ENCODE results near the gene SSH2.

DNA sequence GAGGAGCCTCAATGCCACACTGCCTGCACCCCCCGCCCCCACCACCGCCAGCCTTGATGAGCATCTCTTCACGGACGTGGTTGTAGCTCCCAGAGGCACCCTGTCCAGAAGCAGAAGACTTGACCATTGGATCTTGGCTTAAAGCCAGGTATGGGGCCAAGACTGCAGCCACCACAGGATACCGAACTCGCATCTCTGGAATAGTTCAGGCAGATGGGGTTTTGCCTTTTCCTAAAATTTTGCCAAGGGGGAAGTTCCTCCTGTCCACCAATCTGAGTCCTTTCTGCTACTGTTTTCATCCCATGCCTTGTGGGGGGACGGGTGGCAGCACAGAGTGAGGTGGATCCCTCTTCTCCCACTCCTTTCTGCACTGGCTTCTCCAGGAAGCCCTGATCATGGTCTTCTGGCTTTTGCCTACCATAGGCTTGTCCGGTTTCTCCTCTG is 308.3 kb downstream of the SSH2 start:
- TF ChIP-seq EZH2 (IDR thresholded peaks at IDR 0.05; ENCODE audit: low read depth) = no peak
- TF ChIP-seq, protein P1, sequence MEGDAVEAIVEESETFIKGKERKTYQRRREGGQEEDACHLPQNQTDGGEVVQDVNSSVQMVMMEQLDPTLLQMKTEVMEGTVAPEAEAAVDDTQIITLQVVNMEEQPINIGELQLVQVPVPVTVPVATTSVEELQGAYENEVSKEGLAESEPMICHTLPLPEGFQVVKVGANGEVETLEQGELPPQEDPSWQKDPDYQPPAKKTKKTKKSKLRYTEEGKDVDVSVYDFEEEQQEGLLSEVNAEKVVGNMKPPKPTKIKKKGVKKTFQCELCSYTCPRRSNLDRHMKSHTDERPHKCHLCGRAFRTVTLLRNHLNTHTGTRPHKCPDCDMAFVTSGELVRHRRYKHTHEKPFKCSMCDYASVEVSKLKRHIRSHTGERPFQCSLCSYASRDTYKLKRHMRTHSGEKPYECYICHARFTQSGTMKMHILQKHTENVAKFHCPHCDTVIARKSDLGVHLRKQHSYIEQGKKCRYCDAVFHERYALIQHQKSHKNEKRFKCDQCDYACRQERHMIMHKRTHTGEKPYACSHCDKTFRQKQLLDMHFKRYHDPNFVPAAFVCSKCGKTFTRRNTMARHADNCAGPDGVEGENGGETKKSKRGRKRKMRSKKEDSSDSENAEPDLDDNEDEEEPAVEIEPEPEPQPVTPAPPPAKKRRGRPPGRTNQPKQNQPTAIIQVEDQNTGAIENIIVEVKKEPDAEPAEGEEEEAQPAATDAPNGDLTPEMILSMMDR (conservative IDR thresholded peaks at IDR 0.05) = no peak
